Trophoblast cell (in vitro differentiated cells and primary cell): Measurements from ENCODE around the gene RIMS3.

Source experiments
- DNase-seq, 2 donors: peaks; one replicate each; pipeline ENCODE4 v3.0.0-alpha.2; 2016
- H2AFZ ChIP-seq: 2 replicates; pipeline ENCODE4 v1.6.1; 2013; ENCODE audit warnings: low read length, moderate library complexity, mild to moderate bottlenecking; ENCODE audit not compliant: insufficient read depth, poor library complexity
- H2AK5ac ChIP-seq: 2 replicates; pipeline ENCODE4 v1.6.1; 2013; ENCODE audit warnings: mild to moderate bottlenecking, low read length
- H2BK120ac ChIP-seq: 2 replicates; pipeline ENCODE4 v1.6.1; 2013; ENCODE audit warnings: low read length, mild to moderate bottlenecking, moderate library complexity; ENCODE audit not compliant: insufficient read depth, poor library complexity
- H2BK12ac ChIP-seq: 2 replicates; pipeline ENCODE4 v1.6.1; 2013; ENCODE audit warnings: mild to moderate bottlenecking, low read length, moderate library complexity
- H2BK5ac ChIP-seq: 2 replicates; pipeline ENCODE4 v1.6.1; 2013; ENCODE audit warnings: low read length, low read depth, moderate library complexity, mild to moderate bottlenecking; ENCODE audit not compliant: poor library complexity
- H3K14ac ChIP-seq: 2 replicates; pipeline ENCODE4 v1.6.1; 2013; ENCODE audit warnings: mild to moderate bottlenecking, low read length
- H3K18ac ChIP-seq: 2 replicates; pipeline ENCODE4 v1.6.1; 2013; ENCODE audit warnings: mild to moderate bottlenecking, low read length
- H3K23ac ChIP-seq: 2 replicates; pipeline ENCODE4 v1.6.1; 2013; ENCODE audit warnings: low read length
- H3K27ac ChIP-seq: 2 replicates; pipeline ENCODE4 v1.5.1; 2013; ENCODE audit warnings: low read depth, mild to moderate bottlenecking, inconsistent platforms, low read length, moderate library complexity
- H3K27me3 ChIP-seq: 2 replicates; pipeline ENCODE4 v1.6.1; 2013; ENCODE audit warnings: inconsistent platforms, mild to moderate bottlenecking, low read length, moderate library complexity; ENCODE audit not compliant: insufficient read depth
- H3K36me3 ChIP-seq, 2 experiments: 1 replicate in 1 of 2; 2 replicates in 1 of 2; pipeline ENCODE4 v1.6.1; 2013; ENCODE audit warnings: low read length in 2 of 2, mild to moderate bottlenecking in 2 of 2, moderate library complexity in 1 of 2; ENCODE audit not compliant: insufficient read depth in 2 of 2, control insufficient read depth in 1 of 2
- H3K4ac ChIP-seq: 2 replicates; pipeline ENCODE4 v1.6.1; 2013; ENCODE audit warnings: low read depth, mild to moderate bottlenecking, low read length, moderate library complexity
- H3K4me1 ChIP-seq, 2 experiments: 1 replicate in 1 of 2; 2 replicates in 1 of 2; pipeline ENCODE4 v1.6.1; 2013; ENCODE audit warnings: low read length in 2 of 2, mild to moderate bottlenecking in 2 of 2, moderate library complexity in 1 of 2; ENCODE audit not compliant: insufficient read depth in 2 of 2, control insufficient read depth in 1 of 2
- H3K4me2 ChIP-seq: 2 replicates; pipeline ENCODE4 v1.6.1; 2013; ENCODE audit warnings: inconsistent platforms, mild to moderate bottlenecking, low read length, moderate library complexity
- H3K4me3 ChIP-seq: 2 replicates; pipeline ENCODE4 v1.5.1; 2013; ENCODE audit warnings: mild to moderate bottlenecking, low read depth, low read length, inconsistent platforms
- H3K79me1 ChIP-seq: one replicate; pipeline ENCODE4 v1.6.1; 2013; ENCODE audit warnings: low read length
- H3K79me2 ChIP-seq: 2 replicates; pipeline ENCODE4 v1.6.1; 2013; ENCODE audit warnings: low read length, mild to moderate bottlenecking; ENCODE audit not compliant: control insufficient read depth, insufficient read depth, poor library complexity
- H3K9ac ChIP-seq: 2 replicates; pipeline ENCODE4 v1.6.1; 2013; ENCODE audit warnings: mild to moderate bottlenecking, low read length
- H3K9me3 ChIP-seq: 2 replicates; pipeline ENCODE4 v1.6.1; 2013; ENCODE audit warnings: low read depth, mild to moderate bottlenecking, control low read depth, inconsistent platforms, low read length; ENCODE audit not compliant: insufficient read depth
- H4K12ac ChIP-seq: 2 replicates; pipeline ENCODE4 v1.6.1; 2013; ENCODE audit warnings: low read depth, mild to moderate bottlenecking, low read length, moderate library complexity
- H4K8ac ChIP-seq: 2 replicates; pipeline ENCODE4 v1.6.1; 2013; ENCODE audit warnings: low read depth, mild to moderate bottlenecking, low read length, moderate library complexity
- H4K91ac ChIP-seq: one replicate; pipeline ENCODE4 v1.6.1; 2013; ENCODE audit warnings: low read depth, mild to moderate bottlenecking, low read length, moderate library complexity
- WGBS: extraction: QIAGEN DNeasy Blood & Tissue Kit; methylation state at CpG from one replicate; pipeline ENCODE4 v1.1.7; 2013; ENCODE audit warnings: missing lambda C conversion rate; ENCODE audit not compliant: insufficient read length, insufficient coverage; ENCODE audit errors: extremely low coverage; 5-methylcytosine and 5-hydroxymethylcytosine counted together

The RIMS3 gene

GRCh38 chr1:40652468-40652867, 13.0 kb downstream of the RIMS3 start:
- no peak overlapping the region for H2AFZ ChIP-seq
- H4K8ac ChIP-seq: no peak overlapping the region
- no peaks in the 10 kb centered on the region for H3K4me1 ChIP-seq
- DNase-seq: no peak
- H3K4me3 ChIP-seq: no peak overlapping the region
- H3K23ac ChIP-seq: no peak overlapping the region
- H4K91ac ChIP-seq: no peak overlapping the region
- no peaks in the 10 kb centered on the region for H3K79me2 ChIP-seq
- no peak overlapping the region for H3K4me2 ChIP-seq
- no peak overlapping the region for H2BK12ac ChIP-seq
- no peak overlapping the region for H2BK5ac ChIP-seq
- H3K27ac ChIP-seq: no peak overlapping the region
- H3K36me3 ChIP-seq: no peaks in the 10 kb centered on the region
- no peak overlapping the region for H2AK5ac ChIP-seq
- H3K27me3 ChIP-seq: no peaks in the 10 kb centered on the region
- H3K14ac ChIP-seq: no peak overlapping the region
- H3K9ac ChIP-seq: no peak overlapping the region
- no peaks in the 10 kb centered on the region for H3K79me1 ChIP-seq
- no peak overlapping the region for H3K4ac ChIP-seq
- no peak overlapping the region for H2BK120ac ChIP-seq
- no peak overlapping the region for H3K18ac ChIP-seq
- WGBS: no CpG with 5 or more reads among the region's 5 CpGs
- H4K12ac ChIP-seq: no peak overlapping the region
- peaks cover 4% of the 10 kb centered on the region for H3K9me3 ChIP-seq

GRCh38 chr1:40651138-40651857, 14.2 kb downstream of the RIMS3 start:
- Histone ChIP-seq H2BK120ac (no peak overlapping the region), H3K18ac (no peak overlapping the region), H3K9ac (no peak overlapping the region), H3K79me1 (no peaks in the 10 kb centered on the region), H2BK5ac (no peak overlapping the region), H3K27ac (no peak overlapping the region), H4K91ac (no peak overlapping the region), H4K12ac (no peak overlapping the region), H3K4me1 (no peaks in the 10 kb centered on the region), H4K8ac (no peak overlapping the region), H3K79me2 (no peaks in the 10 kb centered on the region), H3K23ac (no peak overlapping the region), H3K14ac (no peak overlapping the region), H3K27me3 (no peaks in the 10 kb centered on the region), H2AFZ (no peak overlapping the region), H3K4me2 (no peak overlapping the region), H3K9me3 (peaks cover 4% of the 10 kb centered on the region), H2AK5ac (no peak overlapping the region), H2BK12ac (no peak overlapping the region), H3K4me3 (no peak overlapping the region), H3K4ac (no peak overlapping the region), H3K36me3 (no peaks in the 10 kb centered on the region)
- no CpG with 5 or more reads among the region's 17 CpGs for WGBS
- DNase-seq: no peak

DNA sequence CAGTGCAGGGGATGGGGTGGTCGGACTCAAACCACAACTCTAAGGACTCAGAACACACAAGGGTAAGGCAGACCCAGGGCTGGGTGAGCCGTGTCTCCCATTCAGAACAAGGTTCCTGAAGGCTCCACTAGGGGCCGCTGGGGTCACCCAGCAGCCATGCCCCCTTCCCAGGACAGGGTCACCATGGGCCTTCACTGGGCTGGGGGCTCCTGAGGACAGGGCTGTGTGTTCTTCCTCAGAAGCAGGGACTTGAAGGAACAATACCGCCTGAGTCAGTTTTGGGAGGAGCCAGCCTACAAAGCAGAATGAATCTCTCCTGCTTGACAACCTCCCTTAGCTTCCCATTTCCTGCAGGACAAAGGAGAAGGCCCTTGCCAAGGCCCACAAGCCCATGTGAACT, 15.4 kb downstream of the RIMS3 start:
- Histone ChIP-seq H2BK120ac (no peak overlapping the region), H4K8ac (no peak overlapping the region), H3K18ac (no peak overlapping the region), H3K27ac (no peak overlapping the region), H2BK5ac (no peak overlapping the region), H3K36me3 (no peaks in the 10 kb centered on the region), H3K79me1 (no peaks in the 10 kb centered on the region), H3K9ac (no peak overlapping the region), H3K27me3 (no peaks in the 10 kb centered on the region), H2BK12ac (no peak overlapping the region), H3K4ac (no peak overlapping the region), H4K12ac (no peak overlapping the region), H3K23ac (no peak overlapping the region), H3K4me1 (no peaks in the 10 kb centered on the region), H3K4me2 (no peak overlapping the region), H4K91ac (no peak overlapping the region), H3K9me3 (peaks cover 4% of the 10 kb centered on the region), H2AK5ac (no peak overlapping the region), H2AFZ (no peak overlapping the region), H3K79me2 (no peaks in the 10 kb centered on the region), H3K4me3 (no peak overlapping the region), H3K14ac (no peak overlapping the region)
- WGBS: no CpG with 5 or more reads among the region's 4 CpGs
- DNase-seq: no peak

- Histone ChIP-seq H3K79me2 (no peaks in the 10 kb centered on the region), H3K79me1 (no peaks in the 10 kb centered on the region), H2BK120ac (no peak overlapping the region), H2BK12ac (no peak overlapping the region), H3K4me1 (no peaks in the 10 kb centered on the region), H2AK5ac (no peak overlapping the region), H4K12ac (no peak overlapping the region), H3K27me3 (no peaks in the 10 kb centered on the region), H4K8ac (no peak overlapping the region), H4K91ac (no peak overlapping the region), H3K4me2 (no peak overlapping the region), H2BK5ac (no peak overlapping the region), H3K9ac (peak overlapping the region; percentile 51), H3K23ac (no peak overlapping the region), H3K18ac (no peak overlapping the region), H3K9me3 (peaks cover 4% of the 10 kb centered on the region), H3K27ac (no peak overlapping the region), H3K14ac (no peak overlapping the region), H2AFZ (no peak overlapping the region), H3K4me3 (peak overlapping the region; percentile 6), H3K4ac (no peak overlapping the region), H3K36me3 (no peaks in the 10 kb centered on the region)
- DNase-seq: no peak
- WGBS: no CpG with 5 or more reads among the region's 5 CpGs
These were observed 15.9 kb downstream of the RIMS3 start for GRCh38 chr1:40649592-40649930.
